Smooth muscle cell (in vitro differentiated cells): ENCODE data around the gene NCK1. TPM values are rescaled to one million over a fixed set of nuclear protein-coding genes. Genes with fewer than 3 reads are reported as not detected.

ENCODE experiments used
- DNase-seq: peaks from one replicate; lab custom pipeline; 2025; ENCODE audit not compliant: unreplicated experiment; lab: John Stamatoyannopoulos, UW
- H2AFZ ChIP-seq: fragments of 200-600 bp; sonication (generic); 2 replicates; pipeline ENCODE4 v1.6.0; 2016; ENCODE audit warnings: antibody characterized with exemption, low read depth, mild to moderate bottlenecking
- H3F3A ChIP-seq: fragments of 200-600 bp; sonication (generic); 2 replicates; pipeline ENCODE4 v1.6.0; 2017; ENCODE audit warnings: antibody characterized with exemption, low read depth
- H3K27ac ChIP-seq: fragments of 200-600 bp; sonication (generic); 2 replicates; pipeline ENCODE4 v1.5.1; 2016; ENCODE audit warnings: low read depth, mild to moderate bottlenecking
- H3K27me3 ChIP-seq: fragments of 200-600 bp; sonication (generic); 2 replicates; pipeline ENCODE4 v1.6.1; 2016; ENCODE audit warnings: low read depth, mild to moderate bottlenecking
- H3K36me3 ChIP-seq: fragments of 200-600 bp; sonication (generic); 2 replicates; pipeline ENCODE4 v1.5.1; 2016; ENCODE audit warnings: low read depth
- H3K4me1 ChIP-seq: fragments of 200-600 bp; sonication (generic); 2 replicates; pipeline ENCODE4 v1.5.1; 2016; ENCODE audit warnings: low read depth
- H3K4me2 ChIP-seq: fragments of 200-600 bp; sonication (generic); 2 replicates; pipeline ENCODE4 v1.6.0; 2016; ENCODE audit warnings: mild to moderate bottlenecking
- H3K4me3 ChIP-seq: fragments of 200-600 bp; sonication (generic); 2 replicates; pipeline ENCODE4 v1.5.1; 2016; ENCODE audit warnings: mild to moderate bottlenecking
- H3K79me2 ChIP-seq: fragments of 200-600 bp; sonication (generic); 2 replicates; pipeline ENCODE4 v1.6.0; 2016; ENCODE audit warnings: low read depth, mild to moderate bottlenecking
- H3K9ac ChIP-seq: fragments of 200-600 bp; sonication (generic); 2 replicates; pipeline ENCODE4 v1.6.0; 2016; ENCODE audit warnings: low read depth
- H3K9me3 ChIP-seq: fragments of 200-600 bp; sonication (generic); replicated peaks from 2 replicates; pipeline ENCODE4 v1.5.1; 2016; ENCODE audit warnings: low read depth
- H4K20me1 ChIP-seq: fragments of 200-600 bp; sonication (generic); 2 replicates; pipeline ENCODE4 v1.6.0; 2016; ENCODE audit warnings: low read depth
- CTCF ChIP-seq: fragments of 200-600 bp; sonication (generic); IDR thresholded peaks from 2 replicates; pipeline ENCODE4 v1.5.1; 2017; ENCODE audit warnings: borderline replicate concordance, mild to moderate bottlenecking, antibody characterized with exemption; ENCODE audit not compliant: insufficient read depth, poor library complexity, severe bottlenecking
- WGBS: methylation state at CpG from one replicate; pipeline ENCODE4 v1.1.7; 2016; ENCODE audit warnings: low lambda C conversion rate; 5-methylcytosine and 5-hydroxymethylcytosine counted together
- polyA plus RNA-seq: library from polyadenylated mRNA; unstranded; fragments of >200 nt; fragmentation: Nextera tagmentation; extraction: Ambion mirVana; gene quantifications from 2 replicates; pipeline ENCODE4 v1.2.1, GENCODE V29; 2016
- total RNA-seq: library from RNA; depleted of rRNA; stranded (reverse); fragments of >200 nt; gene quantifications from 2 replicates; pipeline ENCODE4 v1.2.3, GENCODE V29; 2014

Gene NCK1
- total and polyA plus RNA-seq, 2 experiments from 2014 or later, result 21.1 to 41.8 TPM

GRCh38 chr3:136914739-136915138 lies 52.7 kb downstream of the NCK1 start:
- Histone ChIP-seq H3K9ac (no peak overlapping the region), H4K20me1 (peaks cover 69% of the 10 kb centered on the region), H3K9me3 (no peaks in the 10 kb centered on the region), H3F3A (no peaks in the 10 kb centered on the region), H2AFZ (no peak overlapping the region), H3K79me2 (peaks cover 99% of the 10 kb centered on the region), H3K4me1 (no peaks in the 10 kb centered on the region), H3K27me3 (no peaks in the 10 kb centered on the region), H3K36me3 (no peaks in the 10 kb centered on the region), H3K27ac (no peak overlapping the region), H3K4me2 (no peak overlapping the region), H3K4me3 (no peak overlapping the region)
- 94% methylated on average over 3 of the region's 3 CpGs for WGBS
- no peak for TF ChIP-seq CTCF
- no peak for DNase-seq

- Histone ChIP-seq H3K4me1 (no peaks in the 10 kb centered on the region), H3K4me2 (no peak overlapping the region), H3K27ac (no peak overlapping the region), H3K9me3 (no peaks in the 10 kb centered on the region), H3K9ac (no peak overlapping the region), H3K4me3 (no peak overlapping the region), H3K36me3 (no peaks in the 10 kb centered on the region), H3K79me2 (peaks cover 99% of the 10 kb centered on the region), H3F3A (no peaks in the 10 kb centered on the region), H4K20me1 (peaks cover 56% of the 10 kb centered on the region), H3K27me3 (no peaks in the 10 kb centered on the region), H2AFZ (no peak overlapping the region)
- WGBS, result 96% methylated on average over 1 of the region's 1 CpG
- no peak for DNase-seq
- no peak for TF ChIP-seq CTCF
These were observed 54.2 kb downstream of the NCK1 start for GRCh38 chr3:136916223-136916622.

- no peak overlapping the region for H3K27ac ChIP-seq
- no peak for DNase-seq
- H4K20me1 ChIP-seq, result peaks cover 54% of the 10 kb centered on the region
- no peak for TF ChIP-seq CTCF
- 82% methylated on average over 1 of the region's 1 CpG for WGBS
- H3K36me3 ChIP-seq, result no peaks in the 10 kb centered on the region
- H3K4me3 ChIP-seq, result no peak overlapping the region
- no peaks in the 10 kb centered on the region for H3K9me3 ChIP-seq
- H3K4me1 ChIP-seq, result no peaks in the 10 kb centered on the region
- no peak overlapping the region for H3K4me2 ChIP-seq
- H3K79me2 ChIP-seq, result peaks cover 95% of the 10 kb centered on the region
- H2AFZ ChIP-seq, result no peak overlapping the region
- no peak overlapping the region for H3K9ac ChIP-seq
- H3K27me3 ChIP-seq, result no peaks in the 10 kb centered on the region
- H3F3A ChIP-seq, result no peaks in the 10 kb centered on the region
These were observed 58.0 kb downstream of the NCK1 start for GRCh38 chr3:136919799-136920580.
